ENCODE data around the gene PGBD5. TPM values are rescaled to one million over a fixed set of nuclear protein-coding genes. Genes with fewer than 3 reads are reported as not detected.
"Not testable (repeated sequence)": the region's sequence is repeated elsewhere in the genome, so short reads cannot be mapped to it uniquely, and the experiment has no call there.

PGBD5 gene
- total and polyA plus RNA-seq, 4 donors = 0.54 to 3.0 (median 1.8) TPM

- DNase-seq (no peak), ATAC-seq (ENCODE audit: insufficient read depth, low FRiP score) (no peak)
- H3K36me3 ChIP-seq (ENCODE audit: control insufficient read depth in 4 of 4, insufficient read depth in 4 of 4, low read length in 4 of 4) = no peaks in the 10 kb centered on the region
- H3K27ac ChIP-seq (ENCODE audit: low read depth in 1 of 2, low read length in 1 of 2) = no peak overlapping the region
- 39 to 46% methylated on average over 14 of the region's 14 CpGs for WGBS, 2 donors
- no peak overlapping the region for H3K4me3 ChIP-seq
- H3K27me3 ChIP-seq (ENCODE audit: control insufficient read depth in 3 of 3, insufficient read depth in 3 of 3, low read length in 2 of 3) = peaks cover 9 to 23% (median 22%) of the 10 kb centered on the region in 3 donors
- peaks cover 2 to 16% (median 6%) of the 10 kb centered on the region in 5 donors for H3K4me1 ChIP-seq (ENCODE audit: control insufficient read depth in 5 of 5, insufficient read depth in 5 of 5, low read length in 5 of 5)
- TF ChIP-seq CTCF (IDR thresholded peaks at IDR 0.05; ENCODE audit: control extremely low read depth, extremely low read depth) = no peak
- no peak overlapping the region for H3K9ac ChIP-seq (ENCODE audit: insufficient read depth in 1 of 2, low read length in 2 of 2)
- peaks cover 0 to 2% (median 0%) of the 10 kb centered on the region in 4 donors for H3K9me3 ChIP-seq (ENCODE audit: control insufficient read depth in 4 of 4, insufficient read depth in 3 of 4, low read length in 3 of 4)
These were observed 3.7 kb downstream of the PGBD5 start for GRCh38 chr1:230422221-230422981.

GRCh38 chr1:230421481-230421880 is 4.7 kb downstream of the PGBD5 start:
- no peaks in the 10 kb centered on the region for H3K36me3 ChIP-seq (ENCODE audit: control insufficient read depth in 4 of 4, insufficient read depth in 4 of 4, low read length in 4 of 4)
- peaks cover 9 to 23% (median 18%) of the 10 kb centered on the region in 3 donors for H3K27me3 ChIP-seq (ENCODE audit: control insufficient read depth in 3 of 3, insufficient read depth in 3 of 3, low read length in 2 of 3)
- DNase-seq (no peak), ATAC-seq (ENCODE audit: insufficient read depth, low FRiP score) (no peak)
- H3K4me3 ChIP-seq = no peak overlapping the region
- H3K27ac ChIP-seq (ENCODE audit: low read depth in 1 of 2, low read length in 1 of 2) = no peak overlapping the region
- H3K4me1 ChIP-seq (ENCODE audit: control insufficient read depth in 5 of 5, insufficient read depth in 5 of 5, low read length in 5 of 5) = peaks cover 2 to 16% (median 5%) of the 10 kb centered on the region in 5 donors
- peaks cover 0 to 2% (median 0%) of the 10 kb centered on the region in 4 donors for H3K9me3 ChIP-seq (ENCODE audit: control insufficient read depth in 4 of 4, insufficient read depth in 3 of 4, low read length in 3 of 4)
- TF ChIP-seq CTCF (IDR thresholded peaks at IDR 0.05; ENCODE audit: control extremely low read depth, extremely low read depth) = no peak
- H3K9ac ChIP-seq (ENCODE audit: insufficient read depth in 1 of 2, low read length in 2 of 2) = no peak overlapping the region
- 15 to 28% methylated on average over 1 of the region's 1 CpG for WGBS, 2 donors

- H3K9me3 ChIP-seq (ENCODE audit: control insufficient read depth in 4 of 4, insufficient read depth in 3 of 4, low read length in 3 of 4); H3K27ac ChIP-seq (ENCODE audit: low read depth in 1 of 2, low read length in 1 of 2); H3K9ac ChIP-seq (ENCODE audit: insufficient read depth in 1 of 2, low read length in 2 of 2); ATAC-seq (ENCODE audit: insufficient read depth, low FRiP score); H3K36me3 ChIP-seq (ENCODE audit: control insufficient read depth in 4 of 4, insufficient read depth in 4 of 4, low read length in 4 of 4); DNase-seq; H3K4me3 ChIP-seq: not testable (repeated sequence)
- Histone ChIP-seq H3K27me3 (ENCODE audit: control insufficient read depth in 3 of 3, insufficient read depth in 3 of 3, low read length in 2 of 3) (peaks cover 9 to 23% (median 18%) of the 10 kb centered on the region in 3 donors), H3K4me1 (ENCODE audit: control insufficient read depth in 5 of 5, insufficient read depth in 5 of 5, low read length in 5 of 5) (peaks cover 1 to 16% (median 2%) of the 10 kb centered on the region in 5 donors)
- 78 to 91% methylated on average over 2 of the region's 2 CpGs for WGBS, 2 donors
These were observed 5.8 kb downstream of the PGBD5 start for GRCh38 chr1:230420372-230420771.

- peaks cover 0 to 2% (median 0%) of the 10 kb centered on the region in 4 donors for H3K9me3 ChIP-seq (ENCODE audit: control insufficient read depth in 4 of 4, insufficient read depth in 3 of 4, low read length in 3 of 4)
- H3K4me1 ChIP-seq (ENCODE audit: control insufficient read depth in 5 of 5, insufficient read depth in 5 of 5, low read length in 5 of 5) = no peaks in the 10 kb centered on the region
- H3K4me3 ChIP-seq = no peak overlapping the region
- H3K9ac ChIP-seq (ENCODE audit: insufficient read depth in 1 of 2, low read length in 2 of 2) = no peak overlapping the region
- no peak for TF ChIP-seq CTCF (IDR thresholded peaks at IDR 0.05; ENCODE audit: control extremely low read depth, extremely low read depth)
- no peaks in the 10 kb centered on the region for H3K36me3 ChIP-seq (ENCODE audit: control insufficient read depth in 4 of 4, insufficient read depth in 4 of 4, low read length in 4 of 4)
- H3K27ac ChIP-seq (ENCODE audit: low read depth in 1 of 2, low read length in 1 of 2) = no peak overlapping the region
- ATAC-seq (ENCODE audit: insufficient read depth, low FRiP score) = no peak
- DNase-seq = no peak
- WGBS, 2 donors = 77% methylated on average over 7 of the region's 7 CpGs
- H3K27me3 ChIP-seq (ENCODE audit: control insufficient read depth in 3 of 3, insufficient read depth in 3 of 3, low read length in 2 of 3) = peaks cover 0 to 5% (median 2%) of the 10 kb centered on the region in 3 donors
These were observed 9.7 kb downstream of the PGBD5 start for GRCh38 chr1:230416430-230416829.
